Ovary (tissue), 9 donors: Measurements from ENCODE around the gene UBR1. TPM values are rescaled to one million over a fixed set of nuclear protein-coding genes. Genes with fewer than 3 reads are reported as not detected.
"Not testable (repeated sequence)": the region's sequence is repeated elsewhere in the genome, so short reads cannot be mapped to it uniquely, and the experiment has no call there.

Experiments
- DNase-seq, 5 donors: peaks; one replicate each; pipeline ENCODE4 v3.0.0-alpha.2; 2019 to 2020
- H3K27ac ChIP-seq, 2 donors: fragments of 200-600 bp; one replicate each; pipeline versions ENCODE4 v1.5.1 to v1.8.0; 2019 to 2022
- H3K27me3 ChIP-seq: fragments of 200-600 bp; one replicate; pipeline ENCODE4 v1.8.0; 2022
- H3K36me3 ChIP-seq: fragments of 200-600 bp; sonication (generic); one replicate; pipeline ENCODE4 v1.5.1; 2019
- H3K4me1 ChIP-seq: one replicate; pipeline ENCODE4 v1.8.1; 2013; ENCODE audit warnings: mild to moderate bottlenecking, moderate library complexity; ENCODE audit not compliant: insufficient read depth
- H3K4me3 ChIP-seq: fragments of 200-600 bp; sonication (generic); one replicate; pipeline ENCODE4 v1.5.1; 2017
- H3K9me3 ChIP-seq, 2 donors: fragments of 200-600 bp in 1 of 2; sonication (generic) in 1 of 2; one replicate each; pipeline versions ENCODE4 v1.5.1 to v1.8.1; 2013 to 2019; ENCODE audit warnings: mild to moderate bottlenecking in 1 of 2, moderate library complexity in 1 of 2
- CTCF ChIP-seq, 3 donors: fragments of 450-650 bp in 2 of 3; fragments of 200-600 bp in 1 of 3; IDR thresholded peaks; one replicate each; pipeline versions ENCODE4 v1.5.1 to v1.8.0; 2016 to 2022; ENCODE audit warnings: antibody characterized with exemption in 3 of 3, mild to moderate bottlenecking in 1 of 3
- EP300 ChIP-seq: sonication (generic); formaldehyde crosslinking; IDR thresholded peaks from one replicate; pipeline ENCODE4 v1.6.1; 2017; ENCODE audit warnings: antibody characterized with exemption
- POLR2A ChIP-seq: fragments of 450-650 bp; IDR thresholded peaks from one replicate; pipeline ENCODE4 v1.6.1; 2017; ENCODE audit warnings: antibody characterized with exemption, mild to moderate bottlenecking, moderate library complexity
- WGBS, 3 donors: extraction: QIAGEN DNeasy Blood & Tissue Kit in 1 of 3; methylation state at CpG; one replicate each; pipeline versions ENCODE4 v1.1.5 to v1.1.7; 2013 to 2017; 5-methylcytosine and 5-hydroxymethylcytosine counted together
- intact Hi-C, 4 donors: fragments of 100-400 bp; cut with DNase I; formaldehyde crosslinking; loops; one replicate each; pipeline versions ENCODE4 v1.11.0 to v1.15.1; 2022 to 2023
- polyA plus RNA-seq, 2 donors: library from polyadenylated mRNA; stranded (reverse); fragments of 200-250 nt in 1 of 2; fragments of 350-450 nt in 1 of 2; fragmentation: Illumina TruSeq in 1 of 2; extraction: RNeasy Lipid Tissue Mini Kit (QIAGEN cat#74804) in 1 of 2; gene quantifications; one replicate each; pipeline ENCODE4 v1.2.3, GENCODE V29; 2013 to 2014
- small RNA-seq: library from RNA; depleted of rRNA; stranded (forward); fragments of <200 nt; gene quantifications from one replicate; pipeline ENCODE3, GENCODE V24; 2016
- total RNA-seq, 7 donors: library from RNA; depleted of rRNA in 2 of 7; stranded (reverse); fragments of >200 nt in 2 of 7; fragmentation: NEBNext Ultra II Directional in 3 of 7; extraction: Animal tissue kit (Norgen Biotek cat#: 25700) in 3 of 7; gene quantifications; one replicate each; pipeline versions ENCODE4 v1.1.0 to v1.2.4, GENCODE V29; 2016 to 2023
- donor health status: DM: no; HTN: no; CAD: no; lungs with moderate emphysema.
- donor health status: DM: no; HTN: no; CAD: no.
- donor health status: Bipolar disorder and iron deficiency.
- donor health status: DM: yes; HTN: yes; CAD: no.
- donor health status: DM: no; HTN: no; CAD: no.
- donor health status: DM: yes; HTN: yes; CAD: no.

UBR1 gene
- total and polyA plus RNA-seq, 9 donors, result 7.5 to 34.1 (median 26.8) TPM

- Histone ChIP-seq H3K4me3 (no peak overlapping the region), H3K4me1 (no peaks in the 10 kb centered on the region), H3K9me3 (no peaks in the 10 kb centered on the region), H3K36me3 (no peaks in the 10 kb centered on the region), H3K27me3 (no peaks in the 10 kb centered on the region), H3K27ac (no peak overlapping the region)
- intact Hi-C loops, result no loop called here
- TF ChIP-seq POLR2A (no peak), EP300 (no peak), CTCF (IDR thresholded peaks at IDR 0.05) (no peak)
- DNase-seq, result no peak
- WGBS, 3 donors, result 55 to 84% (median 79%) methylated on average over 2 of the region's 2 CpGs
Observed at GRCh38 chr15:42908538-42908937, 197.3 kb downstream of the UBR1 start.

DNA sequence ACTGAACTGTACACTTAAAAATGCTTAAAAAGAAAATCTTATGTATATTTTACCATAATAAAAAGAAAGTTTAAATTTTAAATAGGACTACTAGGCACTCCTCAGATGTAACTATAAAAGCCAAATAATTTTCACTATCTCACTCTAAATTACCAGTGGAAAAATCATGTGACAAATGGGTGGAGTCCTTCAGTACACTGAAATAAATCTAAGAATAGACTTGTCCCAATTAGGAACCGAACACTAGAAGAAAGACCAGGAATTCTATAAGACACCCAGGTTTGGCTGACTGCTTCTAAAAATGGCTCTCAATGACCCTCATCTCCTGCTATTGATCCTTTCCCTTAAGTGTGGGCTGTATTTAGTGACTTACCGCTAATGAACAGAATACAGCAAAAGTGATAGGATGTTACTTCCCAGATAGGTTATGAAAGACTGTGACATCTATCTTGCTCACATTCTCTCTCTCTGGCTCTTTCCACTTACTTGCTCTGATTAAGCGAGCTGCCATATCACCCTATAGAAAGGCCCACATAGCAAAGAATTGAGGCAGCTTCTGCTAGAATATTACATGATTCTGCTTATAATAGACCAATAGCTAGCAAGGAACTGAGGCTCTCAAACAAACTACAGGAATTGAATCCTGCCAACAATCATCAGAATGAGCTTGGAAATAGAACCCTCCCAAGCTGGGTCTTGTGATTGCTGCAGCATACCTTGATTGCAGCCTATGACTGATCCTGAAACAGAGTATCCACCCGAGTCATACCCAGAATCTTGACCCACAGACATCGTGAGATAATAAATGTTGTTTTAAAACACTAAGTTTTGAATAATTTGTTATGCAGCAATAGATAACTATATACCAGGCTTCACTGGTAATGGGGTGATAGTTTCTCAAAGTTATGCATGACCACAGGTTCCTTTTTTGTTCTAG is 202.2 kb downstream of the UBR1 start:
- intact Hi-C loops, result no loop called here
- Histone ChIP-seq H3K36me3 (no peaks in the 10 kb centered on the region), H3K9me3 (no peaks in the 10 kb centered on the region), H3K27ac (no peak overlapping the region), H3K4me3 (no peak overlapping the region), H3K4me1 (no peaks in the 10 kb centered on the region), H3K27me3 (no peaks in the 10 kb centered on the region)
- DNase-seq, result no peak
- no peak for TF ChIP-seq POLR2A
- no peak for TF ChIP-seq EP300
- TF ChIP-seq CTCF (IDR thresholded peaks at IDR 0.05), result no peak
- 84 to 86% (median 84%) methylated on average over 5 of the region's 5 CpGs for WGBS, 3 donors

- H3K9me3 ChIP-seq, H3K4me3 ChIP-seq, DNase-seq, H3K27ac ChIP-seq, H3K36me3 ChIP-seq, H3K27me3 ChIP-seq, intact Hi-C loops, H3K4me1 ChIP-seq: not testable (repeated sequence)
- WGBS, 3 donors, result 94 to 100% (median 97%) methylated on average over 1 of the region's 1 CpG
Observed at GRCh38 chr15:42893911-42894310, 211.9 kb downstream of the UBR1 start.

Small RNA genes lying within 50 kb of the gene (small RNA-seq; reads per million reads assigned to genes)
- not detected for gene AC068724.2

Other genes with a start within 250 kb of the UBR1 start
- gene TTBK2, start 185.3 kb downstream of the UBR1 start, total RNA-seq, result 10 to 100 TPM; 18.1 to 28.7 (median 23.2) TPM
- 1 to 10 TPM; 5.2 to 6.7 TPM for gene TTBK2, start 185.3 kb downstream of the UBR1 start, polyA plus RNA-seq
- 10 to 100 TPM in 5 of 7 donors, 1 to 10 TPM in 2; 8.7 to 15.2 (median 13.8) TPM for gene TMEM62, start 27.5 kb upstream of the UBR1 start, total RNA-seq
- gene TMEM62, start 27.5 kb upstream of the UBR1 start, polyA plus RNA-seq, result 10 to 100 TPM in 1 of 2 donors, 1 to 10 TPM in 1; 6.6 to 17.4 TPM
- 10 to 100 TPM; 25.2 to 55.3 (median 28.3) TPM for gene CCNDBP1, start 79.4 kb upstream of the UBR1 start, total RNA-seq
- 10 to 100 TPM; 34.2 to 69.7 TPM for gene CCNDBP1, start 79.4 kb upstream of the UBR1 start, polyA plus RNA-seq
- 1 to 10 TPM in 1 of 7 donors, under 1 TPM in 2, not detected in 4; 0.43 to 2.5 (median 0.66) TPM for gene EPB42, start 115.0 kb upstream of the UBR1 start, total RNA-seq
- not detected for gene EPB42, start 115.0 kb upstream of the UBR1 start, polyA plus RNA-seq
- gene TGM5, start 160.9 kb upstream of the UBR1 start, total RNA-seq, result not detected
- not detected for gene TGM5, start 160.9 kb upstream of the UBR1 start, polyA plus RNA-seq
- gene TGM7, start 196.2 kb upstream of the UBR1 start, total RNA-seq, result 1 to 10 TPM in 1 of 7 donors, not detected in 6; 1.5 TPM
- not detected for gene TGM7, start 196.2 kb upstream of the UBR1 start, polyA plus RNA-seq
- gene LCMT2, start 224.5 kb upstream of the UBR1 start, total RNA-seq, result 10 to 100 TPM in 4 of 7 donors, 1 to 10 TPM in 3; 4.4 to 13.4 (median 10.6) TPM
- gene LCMT2, start 224.5 kb upstream of the UBR1 start, polyA plus RNA-seq, result 1 to 10 TPM; 4.6 to 7.9 TPM